GM12878 (cell line): Measurements from ENCODE around the gene MAN1A1. TPM values are rescaled to one million over a fixed set of nuclear protein-coding genes. Genes with fewer than 3 reads are reported as not detected.

Source experiments
- ATAC-seq: fragments of 200-7000 bp; cut with Tn5 transposase; 3 replicates; pipeline ENCODE4 v1.9.1; 2020; ENCODE audit warnings: mild to moderate bottlenecking, moderate library complexity
- BruUV-seq: library from RNA; stranded (reverse); fragments of 400-500 nt; replicated peaks from 2 replicates; lab custom pipeline; 2021; lab: Mats Ljungman, UMichigan
- CTCF ChIA-PET: fragments of 300-600 bp; sonication (Branson Sonifier 250); formaldehyde crosslinking; extraction: SDS; loops from one replicate; lab custom pipeline; 2021; ENCODE audit warnings: inconsistent platforms; lab: Yijun Ruan, JAX
- POLR2A ChIA-PET: fragments of 350-600 bp; formaldehyde crosslinking; extraction: SDS; loops from one replicate; lab custom pipeline; 2021; ENCODE audit warnings: inconsistent platforms; lab: Charles Lee
- RAD21 ChIA-PET: fragments of 300-600 bp; sonication (Branson Sonifier 250); formaldehyde crosslinking; loops from one replicate; lab custom pipeline; 2023; ENCODE audit warnings: antibody characterized with exemption; ENCODE audit not compliant: unreplicated experiment; lab: Charles Lee
- SMC1A ChIA-PET: fragments of 300-600 bp; sonication (Branson Sonifier 250); formaldehyde crosslinking; loops from one replicate; lab custom pipeline; 2023; ENCODE audit not compliant: unreplicated experiment, uncharacterized antibody; lab: Charles Lee
- DNase-seq: peaks from one replicate; pipeline ENCODE4 v3.0.0-alpha.2; 2011; ENCODE audit warnings: low read depth, low spot score
- FAIRE-seq: peaks from 3 replicates; lab custom pipeline; 2011; peaks lifted over from hg19 to GRCh38; lab: Jason Lieb, UNC
- H2AFZ ChIP-seq: 2 replicates; pipeline ENCODE4 v1.6.0; 2011; ENCODE audit warnings: low read depth, low read length, control low read depth; ENCODE audit not compliant: control insufficient read depth
- H3K27ac ChIP-seq: 2 replicates; pipeline ENCODE4 v1.5.1; 2011; ENCODE audit warnings: control low read depth; ENCODE audit not compliant: control insufficient read depth, insufficient read depth
- H3K27me3 ChIP-seq, 2 experiments: replicated peaks in 1 of 2; 2 replicates each; pipeline versions ENCODE4 v1.6.0 to v1.6.1; 2011; ENCODE audit warnings: low read length in 1 of 2; ENCODE audit not compliant: control insufficient read depth in 2 of 2, insufficient read depth in 2 of 2
- H3K36me3 ChIP-seq, 2 experiments: 2 replicates each; pipeline ENCODE4 v1.5.1; 2011; ENCODE audit warnings: low read length in 1 of 2; ENCODE audit not compliant: control insufficient read depth in 2 of 2, insufficient read depth in 2 of 2
- H3K4me1 ChIP-seq: 2 replicates; pipeline ENCODE4 v1.6.1; 2011; ENCODE audit warnings: mild to moderate bottlenecking, low read length, moderate library complexity, mixed read lengths; ENCODE audit not compliant: control insufficient read depth, insufficient read depth
- H3K4me2 ChIP-seq: 2 replicates; pipeline ENCODE4 v1.6.0; 2011; ENCODE audit warnings: control low read depth; ENCODE audit not compliant: control insufficient read depth, insufficient read depth
- H3K4me3 ChIP-seq: fragments of 200-600 bp; sonication (generic); 2 replicates; pipeline ENCODE4 v1.5.1; 2016
- H3K79me2 ChIP-seq: 2 replicates; pipeline ENCODE4 v1.6.0; 2011; ENCODE audit warnings: low read length; ENCODE audit not compliant: control insufficient read depth, insufficient read depth
- H3K9ac ChIP-seq: 2 replicates; pipeline ENCODE4 v1.8.0; 2011; ENCODE audit warnings: low read length, control low read depth, mixed read lengths; ENCODE audit not compliant: control insufficient read depth, insufficient read depth
- H3K9me3 ChIP-seq: replicated peaks from 3 replicates; pipeline ENCODE4 v1.5.1; 2011; ENCODE audit warnings: mild to moderate bottlenecking, low read length; ENCODE audit not compliant: control insufficient read depth, insufficient read depth
- H4K20me1 ChIP-seq: 2 replicates; pipeline ENCODE4 v1.6.0; 2011; ENCODE audit not compliant: control insufficient read depth, insufficient read depth
- ATF2 ChIP-seq: IDR thresholded peaks from 2 replicates; pipeline ENCODE4 v1.6.1; 2012; ENCODE audit warnings: low read length, inconsistent platforms
- CBFB ChIP-seq: IDR thresholded peaks from 2 replicates; pipeline ENCODE4 v1.6.1; 2016; ENCODE audit warnings: antibody characterized with exemption, low read depth
- CEBPB ChIP-seq, 2 experiments: fragments of 150-350 bp in 1 of 2; IDR thresholded peaks; 2 replicates each; pipeline ENCODE4 v1.6.1; 2012 to 2014; ENCODE audit warnings: low read depth in 2 of 2, low read length in 2 of 2, borderline replicate concordance in 1 of 2, inconsistent platforms in 1 of 2
- CHD4 ChIP-seq: fragments of 200-600 bp; sonication (generic); IDR thresholded peaks from 2 replicates; pipeline ENCODE4 v1.6.1; 2016; ENCODE audit warnings: mild to moderate bottlenecking
- FOXM1 ChIP-seq: IDR thresholded peaks from 2 replicates; pipeline ENCODE4 v1.6.1; 2012; ENCODE audit warnings: low read depth, mild to moderate bottlenecking, inconsistent platforms, low read length, moderate library complexity
- IRF5 ChIP-seq: fragments of 450-650 bp; IDR thresholded peaks from 2 replicates; pipeline ENCODE4 v1.6.1; 2017; ENCODE audit warnings: borderline replicate concordance
- NBN ChIP-seq: fragments of 450-650 bp; IDR thresholded peaks from 2 replicates; pipeline ENCODE4 v1.6.1; 2016
- NFYB ChIP-seq: IDR thresholded peaks from 2 replicates; pipeline ENCODE4 v1.6.1; 2011; ENCODE audit warnings: low read depth, mild to moderate bottlenecking, low read length, improper control_type of control experiment, moderate library complexity; ENCODE audit not compliant: insufficient read depth
- SKIL ChIP-seq: fragments of 450-650 bp; IDR thresholded peaks from 2 replicates; pipeline ENCODE4 v1.6.1; 2017; ENCODE audit warnings: mild to moderate bottlenecking, low read depth, inconsistent platforms; ENCODE audit not compliant: poor library complexity, severe bottlenecking
- SREBF2 ChIP-seq: IDR thresholded peaks from 2 replicates; pipeline ENCODE4 v1.6.1; 2012; ENCODE audit warnings: mild to moderate bottlenecking, low read length
- TCF3 ChIP-seq: IDR thresholded peaks from 2 replicates; pipeline ENCODE4 v1.6.1; 2012; ENCODE audit warnings: low read depth, mild to moderate bottlenecking, low read length, borderline replicate concordance; ENCODE audit not compliant: insufficient read depth
- WGBS: methylation state at CpG from one replicate; pipeline ENCODE4 v1.1.6; 2016; ENCODE audit warnings: low lambda C conversion rate; ENCODE audit not compliant: insufficient replicate concordance, insufficient coverage; ENCODE audit errors: missing lambda C conversion rate; 5-methylcytosine and 5-hydroxymethylcytosine counted together
- in situ Hi-C: fragments of 300-500 bp; cut with MboI; formaldehyde crosslinking; loops from 9 replicates; pipeline ENCODE4 v1.14.3; 2018; ENCODE audit warnings: mixed read lengths
- intact Hi-C: fragments of 100-400 bp; cut with micrococcal nuclease; formaldehyde crosslinking; loops from one replicate; pipeline ENCODE4 v1.14.2; 2022; ENCODE audit not compliant: unreplicated experiment
- polyA plus RNA-seq, 11 experiments: library from polyadenylated mRNA; depleted of rRNA in 4 of 11; unstranded in 6 of 11; stranded (reverse) in 5 of 11; fragments of >200 nt; fragmentation: Nextera tagmentation in 4 of 11; fragmentation: Illumina TruSeq in 1 of 11; extraction: Ambion mirVana in 4 of 11; extraction: Trizol in 1 of 11; gene quantifications; 1 replicate in 1 of 11; 2 replicates in 10 of 11; pipeline versions ENCODE4 v1.2.1 to v1.2.3, GENCODE V29; 2011 to 2016; ENCODE audit warnings: inconsistent platforms in 2 of 11, missing spikeins in 2 of 11, low read depth in 1 of 11
- total RNA-seq, 4 experiments: library from RNA; depleted of rRNA in 3 of 4; stranded (reverse); fragments of >200 nt in 3 of 4; fragmentation: Illumina TruSeq in 1 of 4; extraction: Trizol in 1 of 4; gene quantifications; 2 replicates each; pipeline versions ENCODE4 v1.2.1 to v1.2.3, GENCODE V29; 2013 to 2021

Gene MAN1A1
- total and polyA plus RNA-seq, 10 of the 15 experiments (the other 5 are each of a cell fraction or from before 2014, with no cell fraction given), result 5.4 to 28.1 (median 19.5) TPM

- Histone ChIP-seq H2AFZ (no peak overlapping the region), H3K27me3 (no peaks in the 10 kb centered on the region), H4K20me1 (no peaks in the 10 kb centered on the region), H3K79me2 (peaks cover 5% of the 10 kb centered on the region), H3K4me1 (peaks cover 28% of the 10 kb centered on the region), H3K4me2 (no peak overlapping the region), H3K9ac (no peak overlapping the region), H3K36me3 (peaks cover 0 to under 1% of the 10 kb centered on the region in 2 experiments; a peak in 1 of 4 replicates), H3K9me3 (no peaks in the 10 kb centered on the region), H3K4me3 (no peak overlapping the region), H3K27ac (no peak overlapping the region)
- ChIA-PET SMC1A (interaction anchor here (0.7 to 10.5 kb wide), 16 partner anchors 11 to 428 kb away, joined by 3 to 359 read pairs (median 4); no protein-coding TSS in a partner anchor), POLR2A (interaction anchor here (0.5 to 9.1 kb wide), 7 partner anchors 7 to 102 kb away, joined by 3 to 114 read pairs (median 8); no protein-coding TSS in a partner anchor), RAD21 (interaction anchor here (0.8 to 14.2 kb wide), 8 partner anchors 7 to 163 kb away, joined by 3 to 414 read pairs (median 6); no protein-coding TSS in a partner anchor), CTCF (interaction anchor here (0.8 to 7.1 kb wide), 14 partner anchors 8 to 182 kb away, joined by 3 to 62 read pairs (median 5); no protein-coding TSS in a partner anchor)
- FAIRE-seq (no peak), ATAC-seq (no peak), DNase-seq (no peak)
- intact Hi-C loops (loop anchor here (5.0 to 10.0 kb wide), 2 partner anchors 89 to 417 kb away; partner anchors contain the start of gene ASF1A), in situ Hi-C loops (no loop called here)
- no TSS peak for BruUV-seq
- TF ChIP-seq CBFB, result no peak
- TF ChIP-seq CEBPB (IDR thresholded peaks at IDR 0.05; ENCODE audit: borderline replicate concordance in 1 of 2, low read depth in 2 of 2, low read length in 2 of 2), result no peak
- no peak for TF ChIP-seq CHD4
- no peak for TF ChIP-seq IRF5
- TF ChIP-seq SREBF2, result no peak
- TF ChIP-seq TCF3, result no peak
- no peak for TF ChIP-seq NBN
- no peak for TF ChIP-seq SKIL
- TF ChIP-seq ATF2, result no peak
- no peak for TF ChIP-seq FOXM1
- TF ChIP-seq NFYB, result no peak
- over 99% methylated on average over 8 of the region's 8 CpGs for WGBS
Measured at GRCh38 chr6:119311514-119312142, 37.9 kb downstream of the MAN1A1 start.
